WTC11 (cell line): ENCODE measurements around the gene TP53BP2. TPM values are rescaled to one million over a fixed set of nuclear protein-coding genes. Genes with fewer than 3 reads are reported as not detected.

Experiments used
- ATAC-seq: fragments of 200-7000 bp; cut with Tn5 transposase; 2 replicates; pipeline ENCODE4 v1.10.0; 2021; ENCODE audit warnings: mild to moderate bottlenecking, moderate library complexity
- CTCF ChIA-PET: fragments of 300-600 bp; sonication (Branson Sonifier 250); formaldehyde crosslinking; loops from one replicate; lab custom pipeline; 2021; ENCODE audit warnings: antibody characterized with exemption; lab: Charles Lee
- POLR2A ChIA-PET: fragments of 350-600 bp; sonication (Branson Sonifier 250); formaldehyde crosslinking; loops from one replicate; lab custom pipeline; 2021; ENCODE audit warnings: antibody characterized with exemption; lab: Charles Lee
- DNase-seq: peaks from one replicate; pipeline ENCODE4 v3.0.0; 2021; ENCODE audit warnings: low spot score
- H3K27ac Mint-ChIP-seq: 2 replicates; pipeline ENCODE4 v1.8.0; 2021; ENCODE audit warnings: mixed read lengths
- H3K27me3 Mint-ChIP-seq: 2 replicates; pipeline ENCODE4 v1.8.0; 2021; ENCODE audit warnings: low read depth, mild to moderate bottlenecking, moderate library complexity, mixed read lengths
- H3K36me3 Mint-ChIP-seq: 2 replicates; pipeline ENCODE4 v1.8.0; 2021; ENCODE audit warnings: mixed read lengths
- H3K4me1 Mint-ChIP-seq: 2 replicates; pipeline ENCODE4 v1.8.0; 2022; ENCODE audit warnings: mixed read lengths
- H3K4me3 Mint-ChIP-seq: 2 replicates; pipeline ENCODE4 v1.8.0; 2021; ENCODE audit warnings: mild to moderate bottlenecking, moderate library complexity, mixed read lengths
- H3K9me3 Mint-ChIP-seq: 2 replicates; pipeline ENCODE4 v1.8.0; 2021; ENCODE audit warnings: mixed read lengths
- CTCF ChIP-seq: fragments of 200-600 bp; IDR thresholded peaks from 2 replicates; pipeline ENCODE4 v1.8.0; 2022; ENCODE audit warnings: antibody characterized with exemption
- E2F1 ChIP-seq: sonication (generic); formaldehyde crosslinking; IDR thresholded peaks from 2 replicates; pipeline ENCODE4 v1.8.0; 2022; ENCODE audit warnings: mild to moderate bottlenecking, missing genetic modification reagents
- EMX1 ChIP-seq: fragments of 250-450 bp; sonication (Bioruptor Pico); IDR thresholded peaks from 2 replicates; pipeline ENCODE4 v1.8.0; 2021; ENCODE audit warnings: mild to moderate bottlenecking
- ERG ChIP-seq: fragments of 250-450 bp; sonication (Bioruptor Pico); IDR thresholded peaks from 2 replicates; pipeline ENCODE4 v1.8.0; 2021; ENCODE audit warnings: mild to moderate bottlenecking
- FOXK1 ChIP-seq: sonication (generic); formaldehyde crosslinking; IDR thresholded peaks from 2 replicates; pipeline ENCODE4 v1.8.0; 2022; ENCODE audit warnings: mild to moderate bottlenecking, moderate library complexity, missing genetic modification reagents
- FOXP1 ChIP-seq: sonication (generic); formaldehyde crosslinking; IDR thresholded peaks from 2 replicates; pipeline ENCODE4 v1.8.0; 2022; ENCODE audit warnings: missing genetic modification reagents, mild to moderate bottlenecking, moderate library complexity, borderline replicate concordance
- IRF2 ChIP-seq: sonication (generic); formaldehyde crosslinking; IDR thresholded peaks from 2 replicates; pipeline ENCODE4 v1.8.0; 2022; ENCODE audit warnings: low read depth, missing genetic modification reagents, borderline replicate concordance
- KAT7 ChIP-seq: sonication (generic); formaldehyde crosslinking; IDR thresholded peaks from 2 replicates; pipeline ENCODE4 v1.8.1; 2023; ENCODE audit warnings: missing genetic modification reagents, mild to moderate bottlenecking, borderline replicate concordance
- MYBL2 ChIP-seq: sonication (generic); formaldehyde crosslinking; IDR thresholded peaks from 2 replicates; pipeline ENCODE4 v1.8.1; 2023; ENCODE audit warnings: mild to moderate bottlenecking, moderate library complexity, missing genetic modification reagents
- NFYB ChIP-seq: sonication (generic); formaldehyde crosslinking; conservative IDR thresholded peaks from 2 replicates; pipeline ENCODE4 v1.8.0; 2022; ENCODE audit warnings: low read depth, missing genetic modification reagents
- NR1H2 ChIP-seq: sonication (generic); formaldehyde crosslinking; IDR thresholded peaks from 2 replicates; pipeline ENCODE4 v1.9.0; 2021; ENCODE audit warnings: mild to moderate bottlenecking, moderate library complexity, missing genetic modification reagents
- NR3C1 ChIP-seq: sonication (generic); formaldehyde crosslinking; conservative IDR thresholded peaks from 2 replicates; pipeline ENCODE4 v1.8.1; 2023; ENCODE audit warnings: low read depth, mild to moderate bottlenecking, missing genetic modification reagents
- OVOL2 ChIP-seq: fragments of 250-450 bp; sonication (Bioruptor Pico); IDR thresholded peaks from 2 replicates; pipeline ENCODE4 v1.9.0; 2021; ENCODE audit warnings: mild to moderate bottlenecking, borderline replicate concordance
- SOX15 ChIP-seq: fragments of 250-450 bp; sonication (Bioruptor Pico); IDR thresholded peaks from 2 replicates; pipeline ENCODE4 v1.9.0; 2021; ENCODE audit warnings: mild to moderate bottlenecking
- SP1 ChIP-seq: sonication (generic); formaldehyde crosslinking; conservative IDR thresholded peaks from 2 replicates; pipeline ENCODE4 v1.8.1; 2022; ENCODE audit warnings: missing genetic modification reagents
- STAT6 ChIP-seq: sonication (generic); formaldehyde crosslinking; conservative IDR thresholded peaks from 2 replicates; pipeline ENCODE4 v1.8.1; 2023; ENCODE audit warnings: mild to moderate bottlenecking, low read depth, missing genetic modification reagents, moderate library complexity
- ZBTB43 ChIP-seq: sonication (generic); formaldehyde crosslinking; IDR thresholded peaks from 2 replicates; pipeline ENCODE4 v1.8.1; 2023; ENCODE audit warnings: mild to moderate bottlenecking, missing genetic modification reagents
- total RNA-seq: library from RNA; stranded (reverse); gene quantifications from 3 replicates; pipeline ENCODE4 v1.2.3, GENCODE V29; 2021
- TF ChIP-seq, protein P1 (sequence below): fragments of 250-450 bp; sonication (Bioruptor Pico); IDR thresholded peaks from 2 replicates; pipeline ENCODE4 v1.9.0; 2021; ENCODE audit warnings: mild to moderate bottlenecking
- TF ChIP-seq, protein P2 (sequence below): sonication (generic); formaldehyde crosslinking; IDR thresholded peaks from 2 replicates; pipeline ENCODE4 v1.8.0; 2022; ENCODE audit warnings: mild to moderate bottlenecking, missing genetic modification reagents
- TF ChIP-seq, protein P3 (sequence below): sonication (generic); formaldehyde crosslinking; IDR thresholded peaks from 2 replicates; pipeline ENCODE4 v1.8.1; 2022; ENCODE audit warnings: low read depth, mild to moderate bottlenecking, moderate library complexity, missing genetic modification reagents, borderline replicate concordance
- TF ChIP-seq, protein P4 (sequence below): sonication (generic); formaldehyde crosslinking; IDR thresholded peaks from 2 replicates; pipeline ENCODE4 v1.8.0; 2022; ENCODE audit warnings: mild to moderate bottlenecking, missing genetic modification reagents

TP53BP2 gene
- total RNA-seq, 1 experiment from 2014 or later: 42.7 TPM

- H3K4me3 Mint-ChIP-seq: no peak overlapping the region
- no peak for ATAC-seq
- peaks cover 78% of the 10 kb centered on the region for H3K27me3 Mint-ChIP-seq
- H3K36me3 Mint-ChIP-seq: peaks cover 9% of the 10 kb centered on the region; the same call in 1 of the 2 replicates
- H3K27ac Mint-ChIP-seq: no peak overlapping the region
- ChIA-PET CTCF (interaction anchor here (0.8 to 4.0 kb wide), 2 partner anchors 18 to 175 kb away, joined by 3 to 19 read pairs; no protein-coding TSS in a partner anchor), POLR2A (interaction anchor here (1.1 kb wide), 1 partner anchor 10 kb away, joined by 3 read pairs; no protein-coding TSS in a partner anchor)
- no peaks in the 10 kb centered on the region for H3K9me3 Mint-ChIP-seq
- H3K4me1 Mint-ChIP-seq: peaks cover 68% of the 10 kb centered on the region
- TF ChIP-seq, protein P1, sequence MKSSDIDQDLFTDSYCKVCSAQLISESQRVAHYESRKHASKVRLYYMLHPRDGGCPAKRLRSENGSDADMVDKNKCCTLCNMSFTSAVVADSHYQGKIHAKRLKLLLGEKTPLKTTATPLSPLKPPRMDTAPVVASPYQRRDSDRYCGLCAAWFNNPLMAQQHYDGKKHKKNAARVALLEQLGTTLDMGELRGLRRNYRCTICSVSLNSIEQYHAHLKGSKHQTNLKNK (CRISPR knock-in tag): no peak
- TF ChIP-seq IRF2 (CRISPR knock-in tag): no peak
- TF ChIP-seq EMX1 (CRISPR knock-in tag): no peak
- no peak for TF ChIP-seq KAT7 (CRISPR knock-in tag)
- no peak for TF ChIP-seq OVOL2 (CRISPR knock-in tag)
- TF ChIP-seq E2F1 (CRISPR knock-in tag): no peak
- TF ChIP-seq FOXK1 (CRISPR knock-in tag): no peak
- TF ChIP-seq NR1H2: no peak
- TF ChIP-seq SP1 (CRISPR knock-in tag): no peak
- no peak for TF ChIP-seq MYBL2
- TF ChIP-seq NR3C1 (CRISPR knock-in tag): no peak
- TF ChIP-seq NFYB (CRISPR knock-in tag): no peak
- no peak for TF ChIP-seq SOX15 (CRISPR knock-in tag)
- no peak for TF ChIP-seq ZBTB43 (CRISPR knock-in tag)
- no peak for TF ChIP-seq FOXP1 (CRISPR knock-in tag)
- TF ChIP-seq, protein P2, sequence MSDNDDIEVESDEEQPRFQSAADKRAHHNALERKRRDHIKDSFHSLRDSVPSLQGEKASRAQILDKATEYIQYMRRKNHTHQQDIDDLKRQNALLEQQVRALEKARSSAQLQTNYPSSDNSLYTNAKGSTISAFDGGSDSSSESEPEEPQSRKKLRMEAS (CRISPR knock-in tag): no peak
- DNase-seq: no peak
Observed at GRCh38 chr1:223731133-223731770, 114.5 kb downstream of the TP53BP2 start.

- Mint-ChIP-seq H3K4me1 (peaks cover 75% of the 10 kb centered on the region), H3K27me3 (peaks cover 85% of the 10 kb centered on the region), H3K4me3 (no peak overlapping the region), H3K36me3 (peaks cover 9% of the 10 kb centered on the region; the same call in 1 of the 2 replicates), H3K9me3 (no peaks in the 10 kb centered on the region), H3K27ac (no peak overlapping the region)
- POLR2A ChIA-PET: interaction anchor here (1.1 kb wide), 1 partner anchor 10 kb away, joined by 3 read pairs; no protein-coding TSS in a partner anchor
- DNase-seq: no peak
- ATAC-seq: no peak
- CTCF ChIA-PET: interaction anchor here (0.7 to 4.0 kb wide), 3 partner anchors 18 to 22 kb away, joined by 3 to 19 read pairs (median 5); partner anchors contain the start of gene CAPN2
- TF ChIP-seq CTCF (no peak), ERG (CRISPR knock-in tag) (no peak), STAT6 (CRISPR knock-in tag) (no peak)
- TF ChIP-seq, protein P3, sequence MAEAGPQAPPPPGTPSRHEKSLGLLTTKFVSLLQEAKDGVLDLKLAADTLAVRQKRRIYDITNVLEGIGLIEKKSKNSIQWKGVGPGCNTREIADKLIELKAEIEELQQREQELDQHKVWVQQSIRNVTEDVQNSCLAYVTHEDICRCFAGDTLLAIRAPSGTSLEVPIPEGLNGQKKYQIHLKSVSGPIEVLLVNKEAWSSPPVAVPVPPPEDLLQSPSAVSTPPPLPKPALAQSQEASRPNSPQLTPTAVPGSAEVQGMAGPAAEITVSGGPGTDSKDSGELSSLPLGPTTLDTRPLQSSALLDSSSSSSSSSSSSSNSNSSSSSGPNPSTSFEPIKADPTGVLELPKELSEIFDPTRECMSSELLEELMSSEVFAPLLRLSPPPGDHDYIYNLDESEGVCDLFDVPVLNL: no peak
- TF ChIP-seq, protein P4, sequence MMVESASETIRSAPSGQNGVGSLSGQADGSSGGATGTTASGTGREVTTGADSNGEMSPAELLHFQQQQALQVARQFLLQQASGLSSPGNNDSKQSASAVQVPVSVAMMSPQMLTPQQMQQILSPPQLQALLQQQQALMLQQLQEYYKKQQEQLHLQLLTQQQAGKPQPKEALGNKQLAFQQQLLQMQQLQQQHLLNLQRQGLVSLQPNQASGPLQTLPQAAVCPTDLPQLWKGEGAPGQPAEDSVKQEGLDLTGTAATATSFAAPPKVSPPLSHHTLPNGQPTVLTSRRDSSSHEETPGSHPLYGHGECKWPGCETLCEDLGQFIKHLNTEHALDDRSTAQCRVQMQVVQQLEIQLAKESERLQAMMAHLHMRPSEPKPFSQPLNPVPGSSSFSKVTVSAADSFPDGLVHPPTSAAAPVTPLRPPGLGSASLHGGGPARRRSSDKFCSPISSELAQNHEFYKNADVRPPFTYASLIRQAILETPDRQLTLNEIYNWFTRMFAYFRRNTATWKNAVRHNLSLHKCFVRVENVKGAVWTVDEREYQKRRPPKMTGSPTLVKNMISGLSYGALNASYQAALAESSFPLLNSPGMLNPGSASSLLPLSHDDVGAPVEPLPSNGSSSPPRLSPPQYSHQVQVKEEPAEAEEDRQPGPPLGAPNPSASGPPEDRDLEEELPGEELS (CRISPR knock-in tag): no peak
Observed at GRCh38 chr1:223730479-223731132, 115.1 kb downstream of the TP53BP2 start.
